Upper lobe of left lung (tissue), 6 donors: ENCODE data around the gene ABLIM3. TPM values are rescaled to one million over a fixed set of nuclear protein-coding genes. Genes with fewer than 3 reads are reported as not detected.

ENCODE experiments used
- ATAC-seq, 2 donors: fragments of 200-7000 bp; cut with Tn5 transposase; one replicate each; pipeline ENCODE4 v1.9.1; 2022; ENCODE audit warnings: mild to moderate bottlenecking in 2 of 2, moderate library complexity in 2 of 2; ENCODE audit not compliant: low FRiP score in 2 of 2
- DNase-seq, 2 donors: peaks; one replicate each; pipeline ENCODE4 v3.0.0-alpha.2; 2019 to 2020
- H3K27ac ChIP-seq, 4 donors: fragments of 200-600 bp; sonication (generic); one replicate each; pipeline ENCODE4 v1.5.1; 2016 to 2019
- H3K27me3 ChIP-seq, 4 donors: fragments of 200-600 bp; sonication (generic); one replicate each; pipeline ENCODE4 v1.5.1; 2017 to 2019
- H3K36me3 ChIP-seq, 4 donors: fragments of 200-600 bp; sonication (generic); one replicate each; pipeline ENCODE4 v1.5.1; 2016 to 2019
- H3K4me1 ChIP-seq, 4 donors: fragments of 200-600 bp; sonication (generic); one replicate each; pipeline ENCODE4 v1.5.1; 2018 to 2019
- H3K4me3 ChIP-seq, 4 donors: fragments of 200-600 bp; sonication (generic); one replicate each; pipeline ENCODE4 v1.5.1; 2017 to 2019; ENCODE audit warnings: mild to moderate bottlenecking in 2 of 4, moderate library complexity in 1 of 4
- H3K9me3 ChIP-seq, 4 donors: fragments of 200-600 bp; sonication (generic); one replicate each; pipeline ENCODE4 v1.5.1; 2018 to 2019
- CTCF ChIP-seq, 6 experiments: fragments of 450-650 bp in 4 of 6; fragments of 200-600 bp in 2 of 6; sonication (generic) in 2 of 6; IDR thresholded peaks; one replicate each; pipeline ENCODE4 v1.5.1; 2016 to 2019; ENCODE audit warnings: antibody characterized with exemption in 6 of 6
- EP300 ChIP-seq, 4 donors: sonication (generic); formaldehyde crosslinking; IDR thresholded peaks; one replicate each; pipeline ENCODE4 v1.5.1; 2017; ENCODE audit warnings: antibody characterized with exemption in 4 of 4, control low read depth in 2 of 4
- POLR2A ChIP-seq, 4 donors: fragments of 450-650 bp; IDR thresholded peaks; one replicate each; pipeline ENCODE4 v1.5.1; 2016 to 2017; ENCODE audit warnings: antibody characterized with exemption in 4 of 4, mild to moderate bottlenecking in 2 of 4
- POLR2AphosphoS5 ChIP-seq, 2 donors: sonication (generic); formaldehyde crosslinking; IDR thresholded peaks; one replicate each; pipeline ENCODE4 v1.5.1; 2017; ENCODE audit warnings: antibody characterized with exemption in 2 of 2
- WGBS, 2 donors: methylation state at CpG; one replicate each; pipeline ENCODE4 v1.1.5; 2017 to 2018; 5-methylcytosine and 5-hydroxymethylcytosine counted together
- total RNA-seq, 6 donors: library from RNA; depleted of rRNA in 4 of 6; stranded (reverse); fragments of >200 nt in 4 of 6; gene quantifications; one replicate each; pipeline versions ENCODE4 v1.1.0 to v1.2.1, GENCODE V29; 2016 to 2021
- donor health status: DM: no; HTN: no; CAD: no; lungs with moderate emphysema.
- donor health status: DM: no; HTN: yes; CAD: no; lungs with severe emphysema.

Gene ABLIM3
- total RNA-seq, 6 donors from 2014 or later = 7.2 to 38.0 (median 21.0) TPM

DNA sequence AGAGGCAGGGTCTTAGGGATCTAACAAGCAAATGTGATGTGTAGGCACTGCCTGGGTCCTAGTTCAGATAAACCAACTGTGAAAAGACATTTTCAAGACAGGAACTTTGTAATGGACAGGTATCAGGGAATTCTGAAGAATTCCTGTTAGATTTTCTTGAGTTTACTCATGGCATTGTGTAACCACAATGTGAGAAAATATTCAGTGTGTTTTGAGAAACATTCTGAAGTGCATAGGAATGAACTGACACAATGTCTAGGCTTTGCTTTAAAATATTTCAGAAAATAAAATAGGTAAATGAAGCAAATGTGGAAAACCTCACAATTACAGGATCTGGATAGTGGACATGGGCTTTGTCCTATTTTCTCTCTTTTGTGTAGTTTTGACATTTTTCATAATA is 115.2 kb downstream of the ABLIM3 start:
- no peaks in the 10 kb centered on the region for H3K4me1 ChIP-seq
- H3K27me3 ChIP-seq = no peaks in the 10 kb centered on the region
- no peak for TF ChIP-seq POLR2AphosphoS5 (IDR thresholded peaks at IDR 0.05)
- no peak overlapping the region for H3K4me3 ChIP-seq
- H3K27ac ChIP-seq = no peak overlapping the region
- H3K9me3 ChIP-seq = no peaks in the 10 kb centered on the region
- DNase-seq = no peak
- H3K36me3 ChIP-seq = peaks cover 0 to 10% (median under 1%) of the 10 kb centered on the region in 4 donors
- ATAC-seq = no peak

- DNase-seq (no peak), ATAC-seq (no peak)
- Histone ChIP-seq H3K27ac (no peak overlapping the region), H3K4me1 (no peaks in the 10 kb centered on the region), H3K9me3 (no peaks in the 10 kb centered on the region), H3K27me3 (no peaks in the 10 kb centered on the region), H3K36me3 (peaks cover 0 to 10% (median 0%) of the 10 kb centered on the region in 4 donors), H3K4me3 (no peak overlapping the region)
- TF ChIP-seq EP300 (IDR thresholded peaks at IDR 0.05) (no peak), POLR2AphosphoS5 (IDR thresholded peaks at IDR 0.05) (no peak), CTCF (IDR thresholded peaks at IDR 0.05) (no peak), POLR2A (IDR thresholded peaks at IDR 0.05) (no peak)
- WGBS, 2 donors = 58 to 75% methylated on average over 1 of the region's 1 CpG
Measured at GRCh38 chr5:149257131-149257530, 115.8 kb downstream of the ABLIM3 start.

DNA sequence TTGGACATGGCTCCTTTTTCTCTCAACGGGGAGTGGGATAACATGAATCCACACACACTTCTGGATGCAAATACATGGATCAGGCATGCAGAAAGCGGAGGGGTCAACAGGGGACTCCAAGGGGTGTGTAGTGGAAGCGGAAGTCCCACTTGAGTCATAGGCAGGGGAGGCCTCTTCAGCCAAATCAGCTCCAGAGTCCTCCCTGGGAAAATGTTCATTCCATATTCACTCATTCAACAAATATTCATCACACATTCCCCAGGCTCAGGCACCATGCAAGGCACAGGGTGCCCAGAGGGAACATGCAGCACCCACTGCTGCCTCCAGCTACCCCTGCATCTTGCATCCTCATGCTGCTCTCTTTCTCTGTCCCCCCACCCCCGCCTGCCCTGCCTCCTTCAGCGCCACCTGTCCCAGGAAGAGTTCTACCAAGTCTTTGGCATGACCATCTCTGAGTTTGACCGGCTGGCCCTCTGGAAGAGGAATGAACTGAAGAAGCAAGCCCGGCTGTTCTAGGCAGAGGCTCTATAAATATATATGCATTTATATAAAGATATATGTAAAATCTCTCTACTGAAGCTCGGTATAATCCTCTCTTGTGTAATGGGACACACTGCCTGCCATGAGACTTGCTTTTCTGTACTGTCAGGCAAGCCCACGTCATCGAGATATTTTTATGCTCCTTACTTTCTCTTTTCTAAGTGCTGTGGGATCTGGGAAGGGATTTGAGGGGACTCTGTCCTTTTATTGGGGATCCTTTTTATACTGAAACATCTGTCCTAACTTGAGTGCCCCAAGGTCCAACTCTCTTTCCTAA is 116.8 kb downstream of the ABLIM3 start:
- no peaks in the 10 kb centered on the region for H3K27me3 ChIP-seq
- TF ChIP-seq CTCF (IDR thresholded peaks at IDR 0.05) = no peak
- no peak for TF ChIP-seq EP300 (IDR thresholded peaks at IDR 0.05)
- no peak for TF ChIP-seq POLR2AphosphoS5 (IDR thresholded peaks at IDR 0.05)
- TF ChIP-seq POLR2A (IDR thresholded peaks at IDR 0.05) = no peak
- DNase-seq = no peak
- no peak overlapping the region for H3K27ac ChIP-seq
- H3K4me3 ChIP-seq = no peak overlapping the region
- H3K4me1 ChIP-seq = no peaks in the 10 kb centered on the region
- H3K9me3 ChIP-seq = no peaks in the 10 kb centered on the region
- no peak for ATAC-seq
- peaks cover 0 to 6% (median 0%) of the 10 kb centered on the region in 4 donors for H3K36me3 ChIP-seq
- WGBS, 2 donors = 86 to 87% methylated on average over 10 of the region's 10 CpGs

DNA sequence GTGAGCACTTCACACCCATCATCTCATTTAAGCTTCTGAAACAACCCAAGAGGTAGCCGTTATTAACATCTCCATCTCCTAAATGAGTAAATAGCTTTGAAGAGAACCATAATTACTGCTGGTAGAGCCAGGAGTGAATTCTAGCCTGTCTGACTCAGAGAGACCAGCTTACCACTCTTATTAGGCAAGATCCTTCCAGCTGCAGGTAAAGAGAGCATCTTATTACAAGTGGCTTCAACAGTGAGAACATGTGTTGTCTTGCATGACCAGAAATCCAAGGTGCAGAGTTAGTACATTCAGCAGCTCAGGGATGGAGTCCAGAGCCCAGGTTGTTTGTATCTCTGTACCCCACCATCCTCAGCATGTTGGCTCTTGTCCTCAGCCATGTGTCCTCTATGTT is 119.5 kb downstream of the ABLIM3 start:
- no peak for TF ChIP-seq POLR2A (IDR thresholded peaks at IDR 0.05)
- TF ChIP-seq CTCF (IDR thresholded peaks at IDR 0.05) = no peak
- TF ChIP-seq POLR2AphosphoS5 (IDR thresholded peaks at IDR 0.05) = no peak
- no peak for TF ChIP-seq EP300 (IDR thresholded peaks at IDR 0.05)
- no peaks in the 10 kb centered on the region for H3K9me3 ChIP-seq

GRCh38 chr5:149261246-149261645 is 120.0 kb downstream of the ABLIM3 start:
- DNase-seq = no peak
- ATAC-seq = no peak
- no peaks in the 10 kb centered on the region for H3K27me3 ChIP-seq
- H3K27ac ChIP-seq = no peak overlapping the region
- no peaks in the 10 kb centered on the region for H3K4me1 ChIP-seq
- no peak overlapping the region for H3K4me3 ChIP-seq
- no peaks in the 10 kb centered on the region for H3K36me3 ChIP-seq
- WGBS, 2 donors = 57 to 67% methylated on average over 7 of the region's 7 CpGs
- no peak for TF ChIP-seq POLR2A (IDR thresholded peaks at IDR 0.05)
- TF ChIP-seq CTCF (IDR thresholded peaks at IDR 0.05) = no peak
- no peak for TF ChIP-seq POLR2AphosphoS5 (IDR thresholded peaks at IDR 0.05)
- no peak for TF ChIP-seq EP300 (IDR thresholded peaks at IDR 0.05)
- no peaks in the 10 kb centered on the region for H3K9me3 ChIP-seq

More for the DNA sequence above, 119.5 kb downstream of the ABLIM3 start:
- Histone ChIP-seq H3K27me3 (no peaks in the 10 kb centered on the region), H3K4me3 (no peak overlapping the region), H3K36me3 (no peaks in the 10 kb centered on the region), H3K27ac (no peak overlapping the region), H3K4me1 (no peaks in the 10 kb centered on the region)
- ATAC-seq (no peak), DNase-seq (no peak)
- WGBS, 2 donors = 88 to 90% methylated on average over 1 of the region's 1 CpG
